ENCODE measurements around the gene PRICKLE2.

Gene PRICKLE2

DNA sequence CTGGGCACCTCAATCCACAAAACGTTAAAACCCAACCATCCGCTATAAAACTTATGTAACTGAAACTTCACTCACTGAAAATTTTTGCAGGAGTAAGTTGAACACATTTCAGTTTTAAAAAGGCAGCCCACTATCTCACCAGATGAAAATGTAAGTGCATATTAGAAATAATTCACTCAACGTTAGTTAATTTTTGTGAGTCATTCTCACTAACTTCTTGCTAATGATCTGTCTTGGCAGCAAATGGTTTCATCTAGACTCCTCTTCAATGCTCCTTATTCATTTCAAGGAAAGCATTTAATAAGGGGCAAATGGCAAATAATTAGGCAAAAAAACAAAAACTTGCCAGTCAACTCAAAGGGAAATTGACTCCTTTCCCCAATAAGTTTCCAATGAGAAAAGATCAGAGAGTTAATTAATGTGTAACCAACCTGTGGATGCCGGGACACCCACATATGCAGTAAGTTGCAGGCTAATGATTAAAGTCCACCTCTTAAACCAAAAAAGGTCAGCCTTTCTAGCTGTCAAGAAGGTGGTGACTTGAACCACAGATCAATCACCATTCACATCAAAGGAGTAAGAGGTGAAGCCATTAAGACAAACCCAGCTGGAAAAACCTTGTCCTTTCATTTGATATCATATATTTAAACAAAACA, 22.9 kb upstream of the PRICKLE2 start:
- no peak for DNase-seq

DNA sequence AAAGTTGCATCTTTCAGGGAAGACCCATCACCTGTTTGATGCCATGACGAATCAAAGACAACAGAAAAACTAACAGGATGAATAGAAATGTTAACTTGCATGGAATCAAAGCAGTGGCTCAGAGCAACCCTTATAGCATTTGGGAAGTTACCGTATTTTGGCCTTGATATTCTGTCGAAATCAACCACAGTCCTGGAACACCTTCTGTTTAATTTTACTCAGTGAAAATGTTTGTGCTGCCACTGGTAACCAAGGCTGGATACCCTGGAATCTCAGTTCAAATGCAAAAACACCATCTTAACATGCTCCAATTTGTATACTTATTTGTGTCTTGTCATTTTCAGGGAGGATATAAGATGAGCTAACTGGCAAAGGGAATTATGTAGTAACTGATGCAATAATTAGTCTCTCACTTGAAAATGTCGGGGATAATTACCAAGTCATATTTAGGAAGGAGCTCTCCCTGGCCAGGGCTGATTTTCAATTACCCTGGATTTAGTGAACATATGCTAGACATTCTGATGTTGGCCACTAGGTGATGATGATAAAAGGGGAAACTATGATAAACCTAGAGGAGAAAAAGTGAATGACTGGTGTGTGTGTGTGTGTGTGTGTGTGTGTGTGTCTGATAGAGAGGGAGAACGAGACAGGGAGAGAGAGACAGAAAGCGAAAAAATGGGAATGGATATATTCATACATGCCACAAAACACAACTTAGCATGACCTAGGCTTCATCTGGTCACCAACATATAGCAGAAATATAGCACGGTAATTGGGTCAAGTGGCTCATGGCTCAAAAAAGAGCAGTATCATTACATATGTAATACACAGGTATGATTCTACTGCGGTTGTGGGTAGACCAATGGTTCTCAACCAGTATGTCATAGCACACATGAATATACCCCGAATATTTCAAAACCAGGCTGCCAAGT, 19.0 kb upstream of the PRICKLE2 start:
- DNase-seq: no peak

- no peak for DNase-seq
Measured at GRCh38 chr3:64242435-64242834, 17.2 kb upstream of the PRICKLE2 start.

- DNase-seq: no peak
Measured at GRCh38 chr3:64240959-64241358, 15.7 kb upstream of the PRICKLE2 start.

DNA sequence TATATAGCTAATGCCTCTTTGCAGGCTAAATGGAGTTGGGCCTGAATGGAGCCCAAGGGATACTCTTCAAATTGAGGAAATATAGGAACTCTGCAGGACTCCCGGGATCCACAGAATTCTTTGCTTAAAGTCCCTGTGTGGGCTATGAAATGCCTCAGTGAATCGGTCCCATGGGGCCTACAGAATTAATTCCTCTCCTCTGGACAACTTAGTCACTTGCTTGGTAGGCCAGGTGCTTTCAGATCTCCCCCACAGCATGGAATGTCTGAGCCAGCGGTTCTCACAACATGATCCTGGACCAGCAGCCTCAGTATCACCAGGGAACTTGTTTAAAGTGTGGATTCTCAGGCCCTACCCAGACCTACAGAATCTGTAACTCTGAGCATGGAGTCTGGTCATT, 15.1 kb upstream of the PRICKLE2 start:
- DNase-seq: no peak

- no peak for DNase-seq
Measured at GRCh38 chr3:64239841-64240240, 14.6 kb upstream of the PRICKLE2 start.

GRCh38 chr3:64238971-64239667, 13.9 kb upstream of the PRICKLE2 start:
- DNase-seq: no peak

DNA sequence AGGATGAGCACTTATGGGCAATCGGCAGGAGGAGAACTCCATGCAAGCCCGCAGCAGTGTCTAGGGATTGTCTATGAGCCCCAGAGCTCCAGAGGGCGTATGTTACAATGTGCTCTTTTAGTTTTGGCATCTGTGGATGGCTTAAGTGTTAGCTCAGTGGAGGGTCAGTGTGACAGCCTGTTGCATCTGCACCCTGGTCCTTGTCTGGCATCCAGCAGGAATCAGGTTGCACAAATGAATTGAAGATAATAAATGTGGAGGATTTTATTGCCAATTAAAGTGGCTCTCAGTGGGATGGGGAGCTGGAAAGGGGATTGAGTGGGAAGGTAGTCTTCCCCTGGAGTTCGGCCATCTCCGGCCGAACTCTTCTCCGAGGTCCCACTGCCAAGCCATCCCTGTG, 11.8 kb upstream of the PRICKLE2 start:
- DNase-seq: no peak

DNA sequence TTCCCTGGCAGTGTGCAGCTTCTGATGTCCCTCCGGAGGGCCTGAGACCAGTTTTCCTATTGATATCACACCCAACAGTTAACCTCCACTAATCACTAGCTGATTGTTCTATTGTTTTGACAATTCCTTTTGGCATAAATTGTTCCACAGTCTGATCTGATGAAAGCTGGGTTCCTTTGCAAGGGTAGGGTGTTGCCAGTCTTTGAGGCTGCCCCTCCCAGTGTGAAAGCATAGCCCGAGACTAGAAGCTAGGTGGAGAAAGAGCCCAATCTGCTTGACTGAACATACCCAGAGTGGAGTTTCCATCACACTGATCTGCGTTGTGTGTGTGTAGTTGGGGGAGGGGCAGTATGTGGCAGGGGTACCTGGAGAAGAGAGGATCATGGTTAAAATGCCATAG, 10.3 kb upstream of the PRICKLE2 start:
- no peak for DNase-seq

- DNase-seq: no peak
Measured at GRCh38 chr3:64234571-64234970, 9.3 kb upstream of the PRICKLE2 start.

GRCh38 chr3:64232821-64233220, 7.6 kb upstream of the PRICKLE2 start:
- DNase-seq: no peak

GRCh38 chr3:64229903-64230302, 4.6 kb upstream of the PRICKLE2 start:
- DNase-seq: no peak

DNA sequence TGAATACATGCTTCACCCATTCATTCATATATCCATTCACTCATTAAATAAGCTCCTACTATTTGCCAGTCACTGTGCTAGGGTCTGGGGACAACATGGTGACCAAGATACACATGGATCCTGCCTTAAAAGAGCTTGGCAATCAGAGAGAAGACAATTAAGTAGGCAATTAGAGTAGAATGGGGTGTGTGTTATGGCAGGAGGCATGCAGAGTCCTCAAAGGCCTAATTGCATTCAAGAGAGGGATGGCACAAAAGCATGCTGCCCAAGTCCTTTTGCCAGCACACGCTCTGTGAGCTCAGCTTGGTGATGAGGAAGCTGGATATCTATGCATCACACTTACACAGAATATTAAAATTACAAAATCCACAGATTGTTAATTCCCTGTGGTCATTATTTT, 2.8 kb upstream of the PRICKLE2 start:
- DNase-seq: no peak

DNA sequence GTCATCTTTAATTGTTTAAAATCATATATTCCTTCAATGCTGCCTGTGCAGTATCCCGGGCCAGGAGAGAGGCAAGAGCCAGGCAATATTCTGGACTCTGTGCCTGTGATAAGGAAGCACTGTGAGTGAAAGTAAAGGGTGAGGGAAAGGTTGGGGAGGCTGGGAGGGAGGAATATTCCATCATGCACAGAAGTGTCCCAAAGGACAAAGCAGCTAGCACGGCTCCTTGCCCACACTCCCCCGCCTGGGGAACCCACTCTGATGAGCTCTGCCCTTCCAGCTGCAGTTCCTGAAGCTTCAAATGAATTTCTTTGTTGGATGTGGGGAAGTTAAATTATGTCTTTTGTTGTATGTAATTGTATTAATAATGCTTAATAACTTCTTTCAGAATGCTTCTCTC, 1.5 kb upstream of the PRICKLE2 start:
- no peak for DNase-seq

- no peak for DNase-seq
Measured at GRCh38 chr3:64225695-64226499, 631 bp upstream of the PRICKLE2 start.

GRCh38 chr3:64223791-64224745, 1.2 kb downstream of the PRICKLE2 start:
- DNase-seq: no peak

DNA sequence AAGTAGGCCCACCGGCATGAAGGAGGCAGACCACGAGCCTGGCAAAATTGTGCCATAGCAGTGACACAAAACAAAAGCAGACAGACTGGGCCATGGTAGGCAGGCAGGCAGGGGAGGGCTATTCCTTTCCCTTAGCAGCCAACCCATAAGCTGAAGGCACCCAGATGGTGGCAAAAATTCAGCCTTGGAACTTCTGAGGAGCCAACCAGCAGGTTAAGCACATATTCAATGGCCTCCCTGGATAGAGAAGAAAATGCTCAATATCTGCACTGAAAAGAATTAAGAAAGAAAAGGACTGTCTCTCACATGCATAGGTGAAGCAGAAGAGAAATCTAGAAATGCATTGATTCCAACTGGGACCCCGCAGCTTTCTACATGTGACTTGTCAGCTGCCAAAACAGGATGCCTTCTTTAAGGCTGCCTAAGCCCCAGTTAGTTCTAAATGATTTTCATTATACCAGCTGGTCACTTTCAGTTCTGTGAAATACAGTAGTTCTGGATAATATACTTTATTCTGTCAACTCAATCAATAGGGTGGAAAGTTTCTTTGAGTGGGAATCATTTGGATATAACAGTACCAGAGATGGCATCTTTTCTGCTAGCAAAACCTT, 2.7 kb downstream of the PRICKLE2 start:
- DNase-seq: no peak

DNA sequence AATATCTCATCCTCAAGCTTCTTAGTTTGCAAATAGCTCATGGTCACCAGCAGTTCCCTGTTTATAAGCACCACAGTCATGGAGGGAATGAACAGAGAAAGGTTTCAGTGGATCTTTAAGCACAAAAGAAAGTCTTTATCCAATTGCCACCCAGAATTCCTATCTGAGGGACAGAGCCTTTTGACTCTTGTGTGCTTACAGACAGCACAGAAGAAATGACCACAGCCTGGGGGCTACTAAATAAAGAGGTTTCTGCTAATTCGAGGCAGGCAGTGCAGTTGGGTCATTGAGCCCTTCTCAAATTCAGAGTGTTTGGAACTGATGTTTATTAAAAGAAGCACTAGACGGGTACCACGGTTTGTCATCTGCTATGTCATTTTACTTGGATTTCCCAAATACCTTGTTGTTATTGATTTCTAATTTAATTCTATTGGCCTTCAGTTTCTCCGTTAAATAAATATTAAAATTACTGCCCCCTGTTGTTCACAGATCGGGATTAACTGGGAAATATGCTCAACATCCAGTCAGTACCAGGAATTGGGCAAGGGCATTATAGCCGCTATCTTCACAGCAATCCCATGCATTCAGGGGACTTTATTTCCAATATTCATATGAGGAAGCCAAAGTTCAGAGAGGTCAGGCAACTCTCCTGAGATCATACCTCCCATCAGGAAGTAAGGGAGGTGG, 3.6 kb downstream of the PRICKLE2 start:
- DNase-seq: no peak

DNA sequence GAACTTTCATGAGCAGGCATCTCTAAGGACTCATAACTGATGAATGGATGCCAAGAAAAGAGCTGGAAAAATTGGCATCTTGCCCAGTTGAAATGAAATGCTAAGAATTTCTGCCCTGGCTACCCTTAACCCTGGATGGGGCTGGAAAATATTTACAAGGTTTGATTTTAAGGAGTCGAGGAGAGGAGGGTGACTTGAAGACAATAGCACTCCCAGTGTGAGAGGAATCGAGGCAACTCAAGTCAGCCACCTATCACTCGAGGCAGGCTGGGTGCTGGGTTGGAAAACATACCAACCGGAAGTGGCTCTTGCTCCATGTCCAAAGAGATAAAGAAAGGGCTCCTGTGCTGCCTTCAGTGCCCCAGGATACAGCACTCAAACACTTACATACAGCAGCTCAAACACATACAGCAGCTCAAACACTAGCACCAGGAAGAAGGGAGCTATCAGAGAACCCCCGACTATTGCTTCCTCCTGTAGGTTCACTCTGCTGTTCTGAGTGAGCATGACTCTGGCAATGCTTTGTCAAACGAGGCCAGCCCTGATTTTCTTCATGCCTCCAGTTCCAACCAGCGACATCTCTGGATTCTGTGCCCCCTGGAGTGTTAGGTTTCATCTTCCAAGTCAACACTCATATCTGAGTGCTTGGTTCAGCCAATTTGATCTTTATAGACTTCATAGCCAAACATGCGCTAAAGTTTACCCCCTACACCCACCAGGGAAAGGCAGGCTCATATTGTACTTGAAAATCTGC, 4.9 kb downstream of the PRICKLE2 start:
- no peak for DNase-seq

DNA sequence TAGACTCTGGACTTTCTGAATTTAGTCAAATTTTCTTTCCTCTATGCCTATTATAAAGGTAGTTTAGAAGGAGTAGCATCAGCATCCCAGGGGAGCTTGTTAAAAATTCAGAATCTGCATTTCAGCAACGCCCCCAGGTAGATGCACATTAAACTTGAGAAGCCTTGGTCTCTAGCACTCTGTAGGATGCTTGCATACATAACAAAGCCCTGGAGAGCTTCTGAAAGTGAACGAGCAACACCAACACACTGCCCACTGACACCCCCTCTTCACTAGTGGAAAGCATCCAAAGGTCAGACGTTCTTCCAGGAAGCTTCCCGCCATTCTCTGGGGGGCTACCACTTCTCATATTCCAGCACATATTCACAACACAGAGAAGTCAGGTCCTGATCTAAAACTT, 6.5 kb downstream of the PRICKLE2 start:
- DNase-seq: no peak
